NOMO-1 treated with dmso at 0.1 percent for 144 hours (cell line): Measurements from ENCODE around the gene ELL3.
"Not testable (repeated sequence)": the region's sequence is repeated elsewhere in the genome, so short reads cannot be mapped to it uniquely, and the experiment has no call there.

ENCODE experiments used
- DNase-seq: peaks from one replicate; lab custom pipeline; 2025; ENCODE audit not compliant: unreplicated experiment; lab: John Stamatoyannopoulos, UW

Gene ELL3

DNA sequence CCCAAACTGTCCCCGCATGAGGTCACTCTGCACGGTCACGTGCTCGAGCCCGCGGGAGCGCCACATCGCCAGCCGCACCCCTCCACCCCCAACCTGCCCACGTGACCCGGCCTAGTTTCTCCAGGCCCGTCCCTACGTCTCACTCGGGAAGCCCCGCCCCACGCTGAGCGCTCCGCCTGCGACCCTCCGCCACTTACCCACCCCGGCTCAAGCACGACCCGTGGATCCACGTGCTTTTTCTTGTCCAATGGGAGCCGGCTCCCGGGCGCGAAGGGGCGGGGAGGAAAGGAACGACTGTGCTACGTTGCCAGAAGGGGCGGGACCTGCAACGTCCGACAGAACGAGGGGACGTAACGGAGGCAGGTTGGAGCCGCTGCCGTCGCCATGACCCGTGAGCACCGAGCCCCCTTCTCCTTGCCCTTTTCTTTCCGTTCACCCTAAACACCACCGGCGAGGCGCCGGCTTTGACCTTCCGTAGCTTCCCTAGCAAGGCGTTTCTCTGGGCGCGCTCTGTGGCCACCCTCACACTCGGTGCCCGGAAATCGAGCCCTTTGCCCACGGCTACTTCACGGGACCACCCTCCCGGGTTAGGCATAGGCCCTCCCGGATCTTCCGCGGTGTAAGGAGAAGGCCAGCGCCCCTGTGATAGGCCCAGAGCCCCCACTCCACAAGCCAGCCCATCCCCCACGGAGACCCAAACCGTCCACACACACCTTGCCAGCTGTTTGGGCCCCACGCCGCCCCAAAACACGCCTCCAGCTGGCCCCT, 15.4 kb upstream of the ELL3 start, which contains the start of gene SERF2:
TSS of gene SERF2 (plus strand) at position 328 of the 768 bp plus-strand sequence. CDS start at position 385, 57 bp downstream.
- DNase-seq: peak; percentile 99

- no peak for DNase-seq
Measured at GRCh38 chr15:43789409-43789808, 12.6 kb upstream of the ELL3 start.

DNA sequence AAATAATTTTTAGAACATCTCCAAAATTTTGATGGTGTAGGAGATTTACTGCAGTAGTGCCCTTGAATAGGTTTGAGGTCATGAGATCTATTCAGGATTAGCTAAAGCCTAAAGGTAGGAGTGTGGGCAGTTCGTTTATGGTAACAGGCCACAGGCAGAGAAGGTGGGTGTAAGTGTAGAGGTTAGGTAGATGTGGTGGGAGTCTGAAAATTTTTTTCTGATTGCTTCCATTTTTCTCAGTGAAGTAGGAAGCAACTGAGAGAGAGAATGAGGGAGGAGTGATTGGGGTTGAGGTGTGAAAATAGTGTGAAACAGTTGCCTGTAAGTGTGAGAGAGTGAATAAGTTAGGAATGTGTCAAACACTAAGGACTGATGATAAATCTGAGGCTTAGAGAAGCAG, 2.2 kb upstream of the ELL3 start:
- no peak for DNase-seq

- DNase-seq: peak; percentile 91
Measured at GRCh38 chr15:43777267-43777914, 625 bp upstream of the ELL3 start.

- no peak for DNase-seq
Measured at GRCh38 chr15:43776101-43776717, 557 bp downstream of the ELL3 start.

- no peak for DNase-seq
Measured at GRCh38 chr15:43775411-43775965, 1.3 kb downstream of the ELL3 start.

- DNase-seq: no peak
Measured at GRCh38 chr15:43774062-43774461, 2.7 kb downstream of the ELL3 start.

GRCh38 chr15:43772624-43773023, 4.1 kb downstream of the ELL3 start:
- no peak for DNase-seq

DNA sequence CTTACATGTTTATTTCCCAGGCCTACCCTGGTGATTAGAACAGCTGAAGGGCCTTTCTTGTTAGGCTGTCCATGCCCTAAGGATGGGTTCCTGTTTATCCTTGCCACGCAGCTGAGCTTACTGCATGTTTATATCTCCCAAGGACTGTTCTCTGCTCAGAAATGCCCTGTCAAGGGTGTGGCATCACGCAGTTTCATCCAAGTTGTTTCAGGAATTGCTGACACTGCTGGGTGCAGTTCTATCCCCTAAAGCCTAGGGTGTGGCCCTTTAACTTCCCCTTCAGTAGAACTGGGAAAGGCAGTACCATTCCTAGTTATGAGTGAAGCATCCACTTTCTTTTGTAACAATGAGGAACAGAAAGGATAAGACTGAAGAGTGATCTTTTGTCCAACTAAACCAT, 5.0 kb downstream of the ELL3 start:
- no peak for DNase-seq

DNA sequence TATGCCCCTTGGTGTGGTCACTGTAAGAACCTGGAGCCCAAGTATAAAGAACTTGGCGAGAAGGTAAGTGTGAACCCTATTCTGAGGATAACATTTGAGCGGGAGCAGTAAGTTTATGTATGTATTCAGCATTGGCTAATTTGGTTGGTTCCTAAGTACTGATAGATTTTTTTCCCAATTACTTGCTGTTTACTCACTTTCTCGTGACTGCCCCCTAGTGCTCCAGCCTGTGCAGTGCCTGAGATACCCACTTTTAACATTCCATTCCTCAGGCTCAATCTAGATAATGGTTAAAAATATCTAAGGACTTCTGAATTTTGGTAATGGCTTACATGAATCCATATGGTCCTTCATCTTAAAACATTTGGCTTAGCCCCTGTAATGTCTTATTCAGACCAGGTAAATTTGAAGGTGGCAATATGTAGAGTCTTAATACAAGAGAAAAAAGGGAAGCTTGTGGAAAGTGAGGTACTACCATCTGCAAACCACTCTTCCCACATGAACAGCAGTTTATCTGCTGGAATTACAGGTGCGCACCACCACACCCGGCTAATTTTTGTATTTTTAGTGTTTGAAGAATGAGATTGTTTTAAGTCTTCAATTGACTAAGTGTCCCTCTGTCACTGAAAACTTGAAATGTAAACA, 7.1 kb downstream of the ELL3 start:
- peak; percentile 18 for DNase-seq

DNA sequence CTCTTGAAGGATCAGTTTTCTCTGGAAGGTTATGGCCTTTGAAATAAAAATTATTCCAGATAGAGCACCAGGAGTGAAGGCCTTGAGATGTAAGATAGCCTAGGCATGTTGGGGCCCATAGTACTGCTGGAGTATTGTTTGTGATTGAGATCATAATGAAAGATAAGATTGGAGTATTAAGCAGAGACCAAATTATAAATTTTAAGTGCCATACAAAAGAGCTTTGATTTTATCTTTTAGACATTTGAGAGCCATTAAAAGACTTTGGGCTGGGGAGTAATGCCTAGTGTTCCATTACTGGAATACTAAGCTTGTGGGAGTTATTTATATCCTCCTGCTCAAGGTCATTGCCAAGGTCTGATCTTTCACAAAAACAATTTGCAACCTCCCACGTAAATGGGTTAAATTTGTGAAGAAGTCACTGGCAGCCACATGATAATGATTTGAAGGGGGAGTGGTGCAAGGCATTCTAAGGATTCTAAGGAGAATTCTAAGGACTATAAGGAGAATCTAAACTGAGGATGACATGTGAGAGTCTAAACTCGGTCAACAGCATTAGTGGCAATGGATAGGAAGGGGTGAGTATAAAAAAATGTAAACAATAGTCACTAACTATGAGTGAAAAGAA, 12.8 kb downstream of the ELL3 start:
- DNase-seq: no peak

- DNase-seq: no peak
Measured at GRCh38 chr15:43762824-43763223, 13.9 kb downstream of the ELL3 start.

GRCh38 chr15:43751885-43752284, 24.9 kb downstream of the ELL3 start:
- DNase-seq: no peak

DNA sequence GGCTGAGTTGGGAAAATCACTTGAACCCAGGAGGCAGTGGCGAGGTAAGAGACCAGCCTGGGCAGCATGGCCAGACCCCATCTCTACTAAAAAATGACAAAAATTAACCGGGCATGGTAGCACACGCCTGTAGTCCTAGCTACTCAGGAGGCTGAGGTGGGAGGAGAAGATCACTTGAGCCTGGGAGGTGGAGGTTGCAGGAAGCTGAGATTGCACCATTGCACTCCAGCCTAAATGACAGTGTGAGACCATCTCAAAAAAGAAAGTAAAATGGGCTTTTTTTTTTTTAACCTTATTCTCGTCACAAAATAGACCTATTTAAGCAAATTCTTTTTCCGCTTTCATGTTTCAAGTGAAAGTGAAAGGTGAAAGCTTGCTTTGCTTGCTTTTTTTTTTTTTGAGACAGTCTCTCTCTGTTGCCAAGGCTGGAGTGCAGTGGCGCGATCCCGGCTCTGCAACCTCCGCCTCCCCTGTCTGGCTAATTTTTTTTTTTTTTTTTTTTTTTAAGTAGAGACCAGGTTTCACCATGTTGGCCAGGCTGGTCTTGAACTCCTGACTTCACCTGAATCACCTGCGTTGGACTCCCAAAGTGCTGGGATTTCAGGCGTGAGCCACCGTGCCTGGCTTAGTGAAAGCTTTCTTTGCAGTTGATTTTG, 26.9 kb downstream of the ELL3 start:
- no peak for DNase-seq

- DNase-seq: no peak
Measured at GRCh38 chr15:43748376-43748775, 28.4 kb downstream of the ELL3 start.

DNA sequence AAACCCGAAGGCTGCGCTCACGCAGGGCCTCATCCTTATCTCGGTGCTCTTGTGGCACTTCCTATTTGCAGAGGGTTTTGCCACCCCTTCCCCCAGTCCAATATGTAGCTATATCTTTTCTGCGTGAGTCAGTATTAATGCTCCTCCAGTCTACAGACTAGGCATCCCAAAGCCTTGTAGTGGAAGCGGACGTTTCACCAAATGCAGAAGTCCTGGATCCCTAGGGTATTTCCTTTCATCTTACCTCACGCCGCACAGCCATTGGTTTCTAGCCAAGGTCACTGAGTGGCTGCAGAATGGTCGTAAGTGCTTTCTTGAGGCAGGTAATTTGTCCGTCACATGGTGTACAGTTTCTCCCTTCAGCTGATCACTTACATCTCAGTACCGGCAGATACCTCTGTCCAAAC, 29.9 kb downstream of the ELL3 start:
- peak; percentile 12 for DNase-seq

- peak; percentile 71 for DNase-seq
Measured at GRCh38 chr15:43746245-43746902, 30.4 kb downstream of the ELL3 start, which contains the start of gene PDIA3. Gene PDIA3 (plus strand): TSS chr15:43746438. CDS start chr15:43746540, 102 bp downstream.

- no peak for DNase-seq
Measured at GRCh38 chr15:43735416-43735815, 41.4 kb downstream of the ELL3 start.

DNA sequence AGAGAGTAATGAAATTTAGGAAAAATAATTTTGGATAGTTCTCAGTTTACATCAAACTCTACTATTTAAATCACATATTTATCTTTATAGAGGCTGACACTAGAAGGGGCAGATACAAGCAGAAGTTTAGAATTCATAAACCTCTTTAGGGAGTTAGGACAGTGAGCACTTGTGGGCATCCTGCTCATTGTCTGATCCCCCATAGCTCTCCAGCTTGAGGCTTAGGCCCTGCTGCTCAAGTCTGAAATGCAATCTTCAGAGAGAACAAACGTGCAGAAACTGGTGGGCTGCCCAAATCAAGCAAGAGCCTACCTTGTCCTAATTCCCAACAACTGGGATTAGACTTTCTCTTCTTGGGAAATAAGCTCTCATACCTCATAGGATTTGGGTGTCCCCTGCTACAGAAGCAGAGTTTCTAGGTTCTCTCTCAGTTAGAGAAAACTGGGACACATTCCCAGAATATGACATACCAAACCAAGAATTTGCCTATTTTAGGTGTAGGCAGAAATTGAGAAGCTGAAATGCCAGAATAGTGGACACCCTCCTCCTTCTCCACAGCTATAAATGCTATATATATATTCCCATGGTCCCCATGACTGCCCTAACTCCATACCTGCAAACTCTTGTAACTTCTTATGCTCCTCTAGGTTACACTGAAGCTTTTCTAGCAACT, 48.6 kb downstream of the ELL3 start:
- DNase-seq: not testable (repeated sequence)
